GM18519 (cell line): ENCODE data around the gene REXO1.

Experiments
- ATAC-seq: cut with Tn5 transposase; IDR thresholded peaks from one replicate; pipeline ENCODE4 v1.9.1; 2021; ENCODE audit warnings: mild to moderate bottlenecking, moderate library complexity; ENCODE audit not compliant: unreplicated experiment, low FRiP score

Gene REXO1

GRCh38 chr19:1862068-1862423 lies 13.8 kb upstream of the REXO1 start:
- ATAC-seq: no peak

- no peak for ATAC-seq
Measured at GRCh38 chr19:1861599-1862031, 13.3 kb upstream of the REXO1 start.

GRCh38 chr19:1860821-1861598 lies 12.7 kb upstream of the REXO1 start:
- ATAC-seq: no peak

- no peak for ATAC-seq
Measured at GRCh38 chr19:1860042-1860775, 11.9 kb upstream of the REXO1 start.

GRCh38 chr19:1859331-1859781 lies 11.1 kb upstream of the REXO1 start:
- ATAC-seq: no peak

GRCh38 chr19:1858412-1859081 lies 10.3 kb upstream of the REXO1 start:
- ATAC-seq: no peak

- no peak for ATAC-seq
Measured at GRCh38 chr19:1857648-1858326, 9.5 kb upstream of the REXO1 start.

GRCh38 chr19:1856698-1857603 lies 8.7 kb upstream of the REXO1 start:
- no peak for ATAC-seq

GRCh38 chr19:1856345-1856697 lies 8.0 kb upstream of the REXO1 start:
- ATAC-seq: no peak

- no peak for ATAC-seq
Measured at GRCh38 chr19:1855828-1856255, 7.6 kb upstream of the REXO1 start.

- no peak for ATAC-seq
Measured at GRCh38 chr19:1855040-1855827, 7.0 kb upstream of the REXO1 start.

GRCh38 chr19:1854542-1855039 lies 6.3 kb upstream of the REXO1 start:
- ATAC-seq: no peak

- no peak for ATAC-seq
Measured at GRCh38 chr19:1854039-1854541, 5.8 kb upstream of the REXO1 start.

- ATAC-seq: no peak
Measured at GRCh38 chr19:1853295-1854038, 5.2 kb upstream of the REXO1 start.

- ATAC-seq: no peak
Measured at GRCh38 chr19:1852581-1853128, 4.4 kb upstream of the REXO1 start.

GRCh38 chr19:1851654-1852580 lies 3.6 kb upstream of the REXO1 start:
- no peak for ATAC-seq
